Right lobe of liver (tissue), 6 donors: ENCODE data around the gene POU6F1. TPM values are rescaled to one million over a fixed set of nuclear protein-coding genes. Genes with fewer than 3 reads are reported as not detected.

Source experiments
- ATAC-seq, 4 donors: fragments of 200-7000 bp; cut with Tn5 transposase; one replicate each; pipeline ENCODE4 v1.9.1; 2020; ENCODE audit warnings: mild to moderate bottlenecking in 4 of 4, moderate library complexity in 4 of 4
- DNase-seq, 3 donors: peaks; one replicate each; pipeline ENCODE4 v3.0.0-alpha.2; 2020
- H3K27ac ChIP-seq, 3 donors: fragments of 200-600 bp; one replicate each; pipeline ENCODE4 v1.8.0; 2022
- H3K27me3 ChIP-seq, 2 donors: fragments of 200-600 bp; one replicate each; pipeline ENCODE4 v1.8.0; 2022
- H3K36me3 ChIP-seq, 4 donors: fragments of 200-600 bp; sonication (generic) in 1 of 4; one replicate each; pipeline versions ENCODE4 v1.5.1 to v1.8.0; 2017 to 2022; ENCODE audit warnings: control low read depth in 1 of 4
- H3K4me1 ChIP-seq, 4 donors: fragments of 200-600 bp; sonication (generic) in 1 of 4; one replicate each; pipeline versions ENCODE4 v1.5.1 to v1.8.0; 2017 to 2022; ENCODE audit warnings: control low read depth in 1 of 4
- H3K4me3 ChIP-seq, 3 donors: fragments of 200-600 bp; one replicate each; pipeline ENCODE4 v1.8.0; 2022
- H3K9me3 ChIP-seq, 4 donors: fragments of 200-600 bp; sonication (generic) in 1 of 4; one replicate each; pipeline versions ENCODE4 v1.5.1 to v1.8.0; 2017 to 2022; ENCODE audit warnings: control low read depth in 1 of 4
- CTCF ChIP-seq, 4 donors: fragments of 200-600 bp in 3 of 4; fragments of 450-650 bp in 1 of 4; IDR thresholded peaks; one replicate each; pipeline versions ENCODE4 v1.5.1 to v1.8.0; 2016 to 2022; ENCODE audit warnings: antibody characterized with exemption in 4 of 4, mild to moderate bottlenecking in 2 of 4
- POLR2A ChIP-seq: fragments of 450-650 bp; IDR thresholded peaks from one replicate; pipeline ENCODE4 v1.6.1; 2017; ENCODE audit warnings: antibody characterized with exemption, mild to moderate bottlenecking
- WGBS: methylation state at CpG from one replicate; pipeline ENCODE4 v1.1.6; 2018; ENCODE audit warnings: low coverage, low lambda C conversion rate; ENCODE audit not compliant: insufficient coverage; ENCODE audit errors: missing lambda C conversion rate; 5-methylcytosine and 5-hydroxymethylcytosine counted together
- intact Hi-C, 2 donors: fragments of 100-400 bp; cut with DNase I; formaldehyde crosslinking; loops; one replicate each; pipeline versions ENCODE4 v1.11.2 to v1.14.1; 2022
- total RNA-seq, 6 experiments: library from RNA; depleted of rRNA in 2 of 6; stranded (reverse); fragments of >200 nt in 2 of 6; fragmentation: NEBNext Ultra II Directional in 3 of 6; extraction: Animal tissue kit (Norgen Biotek cat#: 25700) in 3 of 6; gene quantifications; one replicate each; pipeline versions ENCODE4 v1.1.0 to v1.2.4, GENCODE V29; 2016 to 2023
- donor health status: DM: no; HTN: yes; CAD: no.
- donor health status: DM: no; HTN: no; CAD: no.
- donor health status: DM: no; HTN: no; CAD: no.
- donor health status: DM: no; HTN: yes; CAD: no.
- donor health status: DM: no; HTN: yes; CAD: no.

POU6F1 gene
- total RNA-seq, 6 experiments from 2014 or later = 2.5 to 7.0 (median 3.6) TPM

GRCh38 chr12:51183816-51184215 is 34.0 kb downstream of the POU6F1 start:
- Histone ChIP-seq H3K9me3 (no peaks in the 10 kb centered on the region), H3K27ac (no peak overlapping the region), H3K4me1 (no peaks in the 10 kb centered on the region), H3K27me3 (no peaks in the 10 kb centered on the region), H3K36me3 (no peaks in the 10 kb centered on the region), H3K4me3 (no peak overlapping the region)
- 82% methylated on average over 2 of the region's 3 CpGs for WGBS
- ATAC-seq (no peak), DNase-seq (no peak)
- intact Hi-C loops = no loop called here
- no peak for TF ChIP-seq POLR2A
- no peak for TF ChIP-seq CTCF (IDR thresholded peaks at IDR 0.05)

GRCh38 chr12:51183349-51183748 is 34.5 kb downstream of the POU6F1 start:
- ATAC-seq = no peak

DNA sequence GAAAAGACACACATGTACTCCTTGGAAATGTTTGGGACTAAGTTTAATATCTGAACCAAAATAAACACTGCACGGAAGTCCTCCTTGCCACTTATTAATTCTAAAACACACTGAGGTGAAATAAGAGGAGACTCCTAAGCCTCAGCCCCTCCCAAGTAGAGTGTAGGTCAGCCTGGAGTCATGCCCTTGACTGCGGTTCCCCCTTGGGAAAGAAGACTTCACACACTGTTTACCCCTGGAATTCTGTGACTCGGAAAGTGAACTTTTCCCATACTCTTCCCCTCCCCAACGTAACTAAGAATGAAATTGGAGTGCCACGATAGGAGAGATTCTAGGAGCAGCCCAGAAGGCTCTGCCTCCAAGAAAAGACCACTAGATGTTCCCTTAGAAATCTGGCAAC is 36.3 kb downstream of the POU6F1 start:
- 84% methylated on average over 3 of the region's 5 CpGs for WGBS

More at GRCh38 chr12:51183349-51183748, 34.5 kb downstream of the POU6F1 start:
- Histone ChIP-seq H3K9me3 (no peaks in the 10 kb centered on the region), H3K4me3 (no peak overlapping the region), H3K36me3 (no peaks in the 10 kb centered on the region), H3K27ac (no peak overlapping the region), H3K4me1 (no peaks in the 10 kb centered on the region), H3K27me3 (no peaks in the 10 kb centered on the region)
- intact Hi-C loops = no loop called here
- 63% methylated on average over 2 of the region's 3 CpGs for WGBS
- DNase-seq = no peak
- TF ChIP-seq POLR2A (no peak), CTCF (IDR thresholded peaks at IDR 0.05) (no peak)

GRCh38 chr12:51177897-51178296 is 40.0 kb downstream of the POU6F1 start:
- no peak overlapping the region for H3K27ac ChIP-seq
- DNase-seq (no peak), ATAC-seq (no peak)
- no peaks in the 10 kb centered on the region for H3K27me3 ChIP-seq
- H3K4me3 ChIP-seq = no peak overlapping the region
- intact Hi-C loops = no loop called here
- no peaks in the 10 kb centered on the region for H3K4me1 ChIP-seq
- WGBS = 72% methylated on average over 2 of the region's 2 CpGs
- no peak for TF ChIP-seq POLR2A
- TF ChIP-seq CTCF (IDR thresholded peaks at IDR 0.05) = no peak
- H3K9me3 ChIP-seq = no peaks in the 10 kb centered on the region
- H3K36me3 ChIP-seq = no peaks in the 10 kb centered on the region

More for the DNA sequence above, 36.3 kb downstream of the POU6F1 start:
- TF ChIP-seq POLR2A (no peak), CTCF (IDR thresholded peaks at IDR 0.05) (no peak)
- Histone ChIP-seq H3K4me1 (no peaks in the 10 kb centered on the region), H3K9me3 (no peaks in the 10 kb centered on the region), H3K27ac (no peak overlapping the region), H3K36me3 (no peaks in the 10 kb centered on the region), H3K4me3 (no peak overlapping the region), H3K27me3 (no peaks in the 10 kb centered on the region)
- intact Hi-C loops = no loop called here
- DNase-seq = no peak
- no peak for ATAC-seq

DNA sequence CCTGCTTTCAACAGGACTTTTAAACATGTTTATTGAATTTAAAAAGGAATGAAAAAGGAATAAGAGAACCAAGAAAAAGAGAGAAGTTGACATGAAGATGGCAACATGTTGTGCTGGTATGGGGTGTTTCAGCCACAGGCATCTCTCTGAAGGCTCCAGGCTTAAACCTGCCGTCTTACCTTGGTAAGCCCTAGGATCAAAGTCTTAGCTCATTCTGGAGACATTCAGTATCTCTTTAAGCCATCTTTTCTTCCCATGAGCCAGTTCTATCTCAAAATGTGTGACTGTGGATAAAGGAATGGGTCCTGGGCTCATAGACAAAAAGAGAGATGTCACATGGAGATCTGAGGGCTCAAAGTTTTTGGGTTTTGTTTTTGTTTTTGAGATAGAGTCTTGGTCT is 43.4 kb downstream of the POU6F1 start:
- H3K27me3 ChIP-seq = no peaks in the 10 kb centered on the region
- ATAC-seq = no peak
- WGBS = 56% methylated on average over 1 of the region's 1 CpG

More for the DNA sequence above, 43.4 kb downstream of the POU6F1 start:
- no peak for DNase-seq
- no peak overlapping the region for H3K4me3 ChIP-seq
- H3K9me3 ChIP-seq = no peaks in the 10 kb centered on the region
- H3K36me3 ChIP-seq = no peaks in the 10 kb centered on the region
- intact Hi-C loops = no loop called here
- H3K27ac ChIP-seq = no peak overlapping the region
- TF ChIP-seq CTCF (IDR thresholded peaks at IDR 0.05) (no peak), POLR2A (no peak)
- H3K4me1 ChIP-seq = peaks cover 0 to 5% (median 2%) of the 10 kb centered on the region in 4 donors
